Muscle of arm (tissue), 12 donors: ENCODE data around the gene ARHGAP45. TPM values are rescaled to one million over a fixed set of nuclear protein-coding genes. Genes with fewer than 3 reads are reported as not detected.
"Not testable (repeated sequence)": the region's sequence is repeated elsewhere in the genome, so short reads cannot be mapped to it uniquely, and the experiment has no call there.

Experiments used
- DNase-seq: peaks from one replicate; pipeline ENCODE4 v3.0.0-alpha.2; 2013
- polyA plus RNA-seq, 12 donors: library from polyadenylated mRNA; unstranded; fragments of 120-200 nt; gene quantifications; one replicate each; pipeline ENCODE4 v1.2.1, GENCODE V29; 2013; ENCODE audit not compliant: insufficient read length in 12 of 12

Gene ARHGAP45
- polyA plus RNA-seq, 12 donors, result 6.0 to 26.0 (median 8.1) TPM; not detected in 1

DNA sequence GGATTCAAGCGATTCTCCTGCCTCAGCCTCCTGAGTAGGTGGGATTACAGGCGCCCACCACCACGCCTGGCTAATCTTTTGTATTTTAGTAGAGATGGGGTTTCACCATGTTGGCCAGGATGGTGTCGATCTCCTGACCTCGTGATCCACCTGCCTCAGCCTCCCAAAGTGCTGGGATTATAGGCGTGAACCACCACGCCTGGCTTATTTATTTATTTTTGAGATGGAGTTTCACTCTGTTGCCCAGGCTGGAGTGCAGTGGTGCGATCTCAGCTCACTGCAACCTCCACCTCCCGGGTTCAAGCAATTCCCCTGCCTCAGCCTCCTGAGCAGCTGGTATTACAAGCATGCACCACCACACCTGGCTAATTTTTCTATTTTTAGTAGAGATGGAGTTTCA, 47.8 kb downstream of the ARHGAP45 start:
- DNase-seq, result not testable (repeated sequence)

DNA sequence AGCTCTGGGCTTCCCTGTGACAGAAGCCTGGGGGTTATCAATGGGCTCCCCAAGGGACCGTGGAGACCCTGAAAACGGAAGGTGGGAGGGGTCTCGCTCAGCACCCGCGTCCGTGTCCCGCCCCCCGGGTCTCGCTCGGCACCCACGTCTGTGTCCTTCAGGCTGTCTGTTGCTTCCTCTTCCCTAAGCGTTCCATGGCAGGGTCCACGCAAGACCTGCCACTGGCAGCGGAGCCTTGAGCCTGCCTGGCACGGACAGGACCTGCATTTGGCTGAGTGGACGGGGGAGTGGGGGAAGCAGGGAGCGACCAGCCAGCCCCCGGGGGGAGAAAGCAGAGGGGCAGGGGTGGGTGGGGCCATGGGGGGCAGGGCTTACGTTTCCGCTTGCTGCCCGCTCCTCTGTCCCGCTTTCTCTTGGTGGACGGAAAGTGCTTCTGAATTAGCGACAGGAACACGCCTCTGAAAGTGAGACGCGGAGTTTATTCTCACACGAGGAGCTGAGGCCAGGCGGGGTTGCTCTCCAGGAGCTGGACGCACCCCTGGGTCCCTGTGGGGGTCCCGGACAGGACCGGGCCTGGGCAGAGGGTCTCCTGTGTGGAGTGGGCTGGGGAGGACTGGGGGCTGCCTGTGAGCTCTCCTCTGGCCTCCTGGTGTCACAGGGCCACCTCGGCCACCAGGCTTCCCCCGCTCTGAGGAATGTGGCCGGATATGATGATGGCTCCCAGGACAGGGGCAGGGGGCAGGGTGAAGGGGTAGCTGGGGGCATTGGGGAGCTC, 48.9 kb downstream of the ARHGAP45 start:
- DNase-seq, result no peak

DNA sequence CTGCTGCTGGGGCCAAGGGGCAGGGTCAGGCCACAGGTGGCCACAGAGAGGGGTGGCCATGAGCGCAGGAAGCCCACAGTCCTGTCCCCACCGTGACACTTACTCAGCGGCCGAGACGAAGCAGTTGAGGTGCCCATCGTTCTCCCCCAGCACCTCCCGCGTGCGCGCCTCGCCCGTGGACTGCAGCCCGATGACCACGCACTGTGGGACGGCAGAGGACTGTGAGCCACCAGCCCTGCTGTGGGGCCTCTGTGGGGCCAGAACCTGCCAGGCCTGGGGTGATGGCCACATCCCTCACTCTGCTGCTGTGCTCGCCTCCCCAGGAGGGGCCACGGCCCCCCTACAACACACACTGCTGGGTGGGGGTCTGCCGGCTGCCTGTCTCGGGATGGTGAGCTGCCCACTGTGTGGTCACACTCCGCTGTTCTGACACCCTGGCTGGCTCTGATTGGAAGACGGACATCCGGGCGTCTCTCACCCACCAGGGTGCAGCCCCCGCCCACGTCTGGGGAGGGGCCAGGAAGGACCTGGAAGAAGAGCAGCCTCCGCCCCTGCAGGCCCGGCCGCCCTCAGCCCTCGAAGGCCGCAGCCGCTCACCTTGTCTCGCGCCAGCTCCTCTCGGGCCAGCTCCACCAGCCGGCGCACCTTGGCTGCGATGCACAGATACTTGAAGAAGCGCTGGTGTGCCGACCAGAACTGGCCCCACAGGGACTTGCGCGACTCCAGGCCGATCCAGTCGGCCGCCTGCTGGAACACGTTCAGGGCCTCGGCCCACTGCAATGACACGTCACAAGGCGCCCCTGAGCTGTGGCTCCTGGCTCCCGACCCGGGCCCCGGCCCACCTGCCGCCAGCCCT, 50.0 kb downstream of the ARHGAP45 start:
- DNase-seq, result no peak

DNA sequence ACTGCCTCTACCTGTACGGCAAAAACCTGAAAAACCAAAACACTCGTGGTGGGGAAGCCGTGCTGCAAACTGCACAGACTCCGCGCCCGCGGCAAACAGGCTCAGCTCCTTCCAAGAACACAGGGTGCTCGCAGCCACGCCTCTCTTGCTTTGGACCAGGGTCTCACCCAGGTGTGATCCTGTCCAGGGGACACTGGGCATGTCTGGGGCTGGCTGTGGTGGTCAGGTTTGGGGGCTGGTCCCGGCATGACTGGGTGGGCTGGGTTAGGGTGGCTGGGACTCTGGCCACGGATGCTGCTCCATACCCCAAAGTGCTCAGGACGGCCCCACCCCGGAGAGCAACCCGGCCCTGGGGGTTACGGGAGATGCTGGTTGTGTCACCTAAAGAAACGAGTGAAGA, 50.7 kb downstream of the ARHGAP45 start:
- DNase-seq, result no peak

DNA sequence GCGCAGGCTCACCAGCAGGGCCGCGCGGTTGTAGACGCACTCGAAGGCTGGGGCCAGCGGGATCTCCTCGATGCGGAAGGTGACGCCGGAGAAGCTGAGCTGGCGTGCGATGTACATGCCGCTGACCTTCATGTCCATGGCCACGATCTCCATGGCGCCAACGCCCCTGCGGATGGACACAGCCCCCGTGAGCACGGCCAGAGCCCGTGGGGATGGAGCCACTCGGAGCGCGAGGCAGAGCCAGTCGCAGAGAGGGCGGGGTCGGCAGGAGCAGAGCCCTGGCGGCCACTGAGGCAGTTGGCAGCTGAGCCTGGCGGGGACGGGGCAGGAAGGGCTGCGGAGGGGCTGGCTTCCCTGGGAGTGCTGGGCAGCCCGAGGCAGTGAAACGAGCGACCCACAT, 52.0 kb downstream of the ARHGAP45 start:
- no peak for DNase-seq

DNA sequence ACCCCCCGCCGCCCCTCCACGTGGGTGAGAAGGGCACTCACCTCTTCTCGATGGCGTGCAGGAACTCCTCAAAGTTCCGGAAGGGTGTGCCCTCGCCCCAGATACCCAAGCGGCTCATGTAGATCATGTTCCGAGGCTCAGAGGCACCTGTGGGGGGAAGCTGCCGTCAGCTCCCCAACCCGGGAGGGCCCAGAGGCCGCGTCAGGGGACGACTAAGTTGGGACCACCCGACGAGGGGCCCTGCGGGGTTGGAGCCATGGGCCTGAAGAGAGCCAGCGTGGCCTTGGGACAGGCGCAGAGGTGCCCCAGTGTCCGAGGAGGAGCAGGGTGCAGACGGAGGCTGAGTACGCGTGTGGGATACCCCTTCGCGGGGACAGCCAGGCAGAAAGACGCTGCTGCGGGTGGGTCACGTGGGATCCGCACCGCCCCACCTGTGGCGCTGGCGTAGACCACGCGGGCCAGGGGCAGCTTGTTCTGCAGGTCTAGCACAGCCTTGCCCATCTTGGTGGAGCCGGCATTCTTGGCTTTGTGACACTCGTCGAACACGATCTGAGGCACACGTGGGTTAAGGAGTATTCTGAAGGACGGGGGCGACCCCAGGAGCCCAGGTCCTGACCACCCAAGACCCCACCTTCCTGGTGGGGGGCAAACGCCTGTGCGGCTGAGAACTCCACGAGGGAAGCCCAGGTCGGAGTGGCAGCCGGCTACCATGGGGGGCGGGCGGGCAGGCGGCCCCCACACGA, 52.7 kb downstream of the ARHGAP45 start:
- DNase-seq, result no peak

DNA sequence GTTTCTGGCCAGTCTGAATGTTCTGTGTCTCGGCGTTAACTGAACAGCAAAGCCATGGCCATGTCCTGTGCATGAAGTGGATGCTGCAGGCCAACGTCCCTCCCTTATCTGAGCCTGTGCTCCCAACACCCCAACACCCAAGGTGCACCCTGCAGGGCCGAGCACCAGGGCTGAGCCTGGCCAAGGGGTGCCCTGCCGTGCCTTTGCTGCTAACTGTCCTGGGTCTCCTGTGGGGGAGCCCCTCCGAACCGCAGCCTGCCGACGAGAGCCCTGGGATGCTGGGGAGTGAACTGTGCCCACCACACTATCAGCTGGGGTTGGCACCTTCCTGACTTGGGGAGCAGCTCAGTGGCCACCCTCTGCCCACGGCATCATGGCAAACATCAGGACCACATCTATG, 54.4 kb downstream of the ARHGAP45 start:
- DNase-seq, result no peak

DNA sequence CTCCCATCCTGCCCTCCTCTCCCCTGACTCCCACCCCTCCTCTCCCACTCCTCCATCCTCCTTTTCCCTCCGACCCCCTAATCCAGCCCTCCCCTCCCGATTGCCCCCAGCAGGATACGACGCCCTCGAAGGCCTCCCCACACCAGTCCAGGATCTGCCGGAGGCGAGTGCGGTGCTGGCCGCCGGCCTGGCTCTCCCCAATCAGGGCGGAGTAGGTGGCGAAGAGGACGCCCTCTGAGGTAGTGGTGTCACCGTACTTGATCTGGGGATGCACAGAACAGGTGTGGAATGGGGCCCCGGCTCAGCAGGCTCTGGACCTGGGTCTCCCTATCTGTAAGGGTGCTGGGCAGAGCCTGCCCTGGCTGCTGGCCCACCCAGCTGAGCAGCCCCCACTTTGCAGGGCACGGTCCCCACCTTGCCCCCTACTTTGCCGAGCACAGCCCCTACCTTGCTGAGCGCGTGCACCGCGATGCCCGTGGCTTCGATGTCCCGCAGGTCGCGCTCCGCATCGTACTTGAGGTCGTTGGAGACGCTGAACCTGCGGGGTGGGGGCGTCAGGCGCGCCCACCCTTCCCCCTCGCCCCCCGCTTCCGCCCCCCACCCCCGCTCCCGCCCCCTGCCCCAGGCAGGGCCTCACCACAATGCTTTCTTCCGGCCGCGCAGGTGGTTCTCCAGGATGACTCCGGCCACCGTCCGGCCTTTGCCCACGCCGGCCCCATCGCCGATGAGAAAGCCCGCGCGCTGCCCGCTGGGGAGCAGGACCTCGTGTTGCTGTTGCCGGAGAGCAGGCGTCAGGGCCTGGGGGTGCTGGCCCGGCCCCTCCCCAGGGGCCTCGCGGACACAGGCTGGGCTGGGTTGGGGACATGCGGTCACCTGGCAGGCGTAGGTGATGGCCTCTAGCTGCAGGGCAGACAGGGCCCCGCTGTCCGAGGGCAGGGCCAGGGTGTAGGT, 55.3 kb downstream of the ARHGAP45 start:
- no peak for DNase-seq

DNA sequence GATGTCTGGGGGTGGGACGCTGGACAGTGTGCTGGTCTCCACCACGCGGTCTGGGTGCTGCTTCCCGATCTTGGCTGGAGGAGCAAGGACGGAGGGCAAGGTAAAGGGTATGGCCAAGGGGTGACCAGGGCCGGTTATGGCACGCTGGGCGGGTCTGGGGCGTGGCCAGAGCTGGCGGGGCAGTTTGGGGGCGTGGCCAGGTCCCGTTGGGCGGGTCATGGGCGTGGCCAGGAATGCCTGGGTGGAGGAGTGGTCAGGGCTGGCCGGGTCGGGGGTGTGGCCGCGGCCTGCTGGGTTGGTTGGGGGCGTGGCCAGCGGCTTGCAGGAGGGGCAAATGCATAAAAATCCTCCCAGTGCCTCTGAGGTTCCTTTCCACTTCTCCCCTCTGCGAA, 56.0 kb downstream of the ARHGAP45 start:
- DNase-seq, result no peak

DNA sequence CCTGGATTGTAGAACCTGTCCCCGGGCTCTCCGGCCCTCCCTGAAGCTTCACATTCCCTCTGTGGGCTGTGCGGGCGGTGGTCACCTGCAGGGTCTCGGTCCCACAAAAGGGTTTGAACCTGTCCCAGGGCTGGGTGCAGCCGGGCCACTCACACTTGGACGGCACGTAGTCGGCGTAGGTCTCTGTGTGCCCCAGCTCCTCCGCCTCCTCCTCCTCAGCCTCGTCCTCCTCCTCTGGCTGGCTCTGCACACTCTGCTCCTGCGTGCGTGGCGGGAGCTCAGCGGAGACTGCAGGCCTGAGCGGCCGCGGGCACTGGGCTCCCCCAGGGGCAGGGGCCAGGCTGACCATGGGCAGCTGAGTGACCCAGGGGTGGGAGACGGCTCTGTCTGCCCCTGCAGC, 56.4 kb downstream of the ARHGAP45 start:
- no peak for DNase-seq

DNA sequence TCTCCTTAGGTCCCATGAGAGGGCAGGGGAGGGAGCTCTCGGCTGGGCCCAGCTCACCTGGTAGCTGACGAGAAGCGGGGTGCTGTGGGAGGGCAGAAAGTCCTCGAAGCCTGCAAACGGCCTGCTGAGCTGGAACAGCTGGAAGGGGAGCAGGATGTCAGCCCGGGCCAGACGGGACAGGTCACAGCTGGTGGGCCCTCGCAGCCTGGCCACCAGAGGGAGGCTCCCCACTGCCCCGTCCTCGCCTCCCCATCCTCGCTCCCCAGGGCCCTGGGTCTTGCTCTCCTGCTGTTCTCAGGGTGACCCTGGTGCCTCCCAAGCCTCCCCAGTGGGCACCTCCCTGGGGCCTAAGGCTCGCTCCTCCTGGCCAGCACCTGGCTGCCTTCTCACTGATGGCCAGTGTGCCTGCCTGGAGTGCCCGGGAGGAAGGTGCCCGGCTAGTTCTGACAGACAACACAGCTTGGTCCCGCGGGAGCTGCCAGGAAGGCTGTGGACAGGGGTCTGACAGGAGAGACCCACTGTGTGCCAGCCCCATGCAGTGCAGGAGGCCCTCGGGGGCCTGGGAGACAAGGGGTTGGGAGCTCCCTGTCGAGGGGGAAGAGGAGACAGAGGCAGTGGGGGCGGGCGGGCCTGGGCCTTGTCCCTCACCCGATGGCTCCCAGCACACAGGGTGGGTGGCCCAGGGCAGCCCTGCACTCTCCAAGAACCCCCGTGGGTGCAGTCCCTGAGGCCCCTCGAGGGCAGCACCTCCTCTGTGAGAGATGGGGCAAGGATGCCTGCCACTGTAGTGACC, 57.1 kb downstream of the ARHGAP45 start:
- DNase-seq, result no peak

DNA sequence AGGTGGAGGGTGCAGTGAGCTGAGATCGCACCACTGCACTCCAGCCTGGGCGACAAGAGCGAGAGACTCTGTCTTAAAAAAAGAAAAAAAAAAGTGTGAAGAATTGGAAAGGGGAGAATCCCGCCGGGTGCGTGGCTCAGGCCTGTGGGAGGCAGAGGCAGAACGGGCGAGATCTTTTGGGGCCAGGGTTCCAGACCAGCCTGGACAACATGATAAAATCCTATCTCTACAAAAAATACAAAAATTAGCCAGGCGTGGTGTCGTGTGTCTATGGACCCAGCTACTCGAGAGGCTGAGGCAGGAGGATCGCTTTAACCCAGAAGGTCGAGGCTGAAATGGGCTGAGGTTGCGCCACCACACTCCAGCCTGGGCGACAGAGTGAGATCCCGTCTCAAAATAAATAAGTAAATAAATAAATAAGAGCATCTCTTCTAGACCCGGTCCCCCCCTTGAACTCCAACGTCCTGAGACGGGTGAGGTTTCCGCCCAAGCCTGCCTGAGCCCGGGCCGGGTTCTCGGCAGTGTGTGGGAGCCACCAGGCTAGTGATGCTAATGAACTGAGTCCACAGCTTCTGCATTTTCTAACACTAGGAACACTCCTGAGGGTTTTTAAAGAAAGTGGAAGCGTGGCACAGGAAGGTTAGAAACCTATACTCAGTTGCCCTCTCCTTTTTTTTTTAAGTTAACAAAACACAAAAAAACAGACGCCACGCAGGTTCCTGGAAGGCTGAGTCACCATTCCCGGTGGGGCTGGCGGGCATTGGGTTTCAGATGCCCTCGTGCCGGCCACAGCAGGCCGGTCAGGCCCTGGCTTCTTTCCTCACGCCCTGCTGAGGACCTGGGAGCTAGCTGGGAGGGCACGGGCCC, 58.9 kb downstream of the ARHGAP45 start:
- DNase-seq, result no peak

DNA sequence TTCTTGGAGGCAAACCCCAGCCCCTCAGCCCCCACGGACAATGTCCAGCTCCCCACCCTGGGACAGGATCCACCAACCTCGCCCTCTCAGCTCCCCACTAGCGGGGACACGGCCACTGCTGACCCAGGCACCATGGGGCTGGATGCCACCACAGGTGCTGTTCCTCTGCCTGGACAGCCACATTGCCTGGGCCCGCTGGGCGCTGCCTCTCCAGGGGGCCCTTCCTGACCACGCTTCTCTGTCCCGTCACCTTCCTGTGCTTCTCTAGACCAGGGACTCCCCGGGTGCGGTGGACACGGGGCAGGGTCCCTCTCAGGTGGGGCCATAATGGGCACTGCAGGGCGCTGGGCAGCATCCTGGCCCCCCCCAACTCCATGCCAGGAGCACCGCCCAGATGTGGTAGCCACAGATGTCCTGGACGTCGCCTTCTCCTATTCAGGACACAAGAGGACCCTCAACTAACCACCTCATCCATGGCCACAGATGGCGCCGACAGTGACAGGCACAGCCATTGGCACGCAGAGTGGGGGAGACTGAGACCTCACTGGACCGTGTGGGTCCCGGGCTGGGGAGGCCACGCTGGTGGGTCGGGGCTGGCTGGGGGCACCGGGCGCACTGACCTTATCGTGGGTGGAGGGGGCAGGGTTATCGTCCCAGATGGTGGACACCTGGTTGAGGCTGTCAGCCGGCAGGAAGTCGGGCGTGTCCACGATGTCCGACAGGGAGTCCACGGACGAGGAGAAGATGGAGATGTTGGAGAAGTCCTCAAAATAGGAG, 60.2 kb downstream of the ARHGAP45 start:
- DNase-seq, result no peak

DNA sequence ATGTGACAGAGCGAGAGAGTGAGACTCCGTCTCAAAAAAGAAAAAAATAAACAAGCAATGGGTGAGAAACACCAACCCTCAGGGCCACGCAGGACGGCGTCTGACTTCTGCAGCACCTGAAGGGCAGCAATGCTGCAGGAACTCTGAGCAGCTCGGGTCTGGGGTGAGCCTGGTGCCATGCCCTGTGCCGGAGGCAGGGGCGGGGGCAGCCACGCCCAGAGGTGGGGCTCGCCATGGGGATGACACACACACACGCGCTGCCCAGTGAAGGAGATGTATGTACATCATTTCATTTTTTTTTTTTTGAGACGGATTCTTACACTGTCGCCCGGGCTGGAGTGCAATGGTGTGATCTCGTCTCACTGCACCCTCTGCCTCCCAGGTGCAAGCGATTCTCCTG, 61.1 kb downstream of the ARHGAP45 start:
- DNase-seq, result no peak

DNA sequence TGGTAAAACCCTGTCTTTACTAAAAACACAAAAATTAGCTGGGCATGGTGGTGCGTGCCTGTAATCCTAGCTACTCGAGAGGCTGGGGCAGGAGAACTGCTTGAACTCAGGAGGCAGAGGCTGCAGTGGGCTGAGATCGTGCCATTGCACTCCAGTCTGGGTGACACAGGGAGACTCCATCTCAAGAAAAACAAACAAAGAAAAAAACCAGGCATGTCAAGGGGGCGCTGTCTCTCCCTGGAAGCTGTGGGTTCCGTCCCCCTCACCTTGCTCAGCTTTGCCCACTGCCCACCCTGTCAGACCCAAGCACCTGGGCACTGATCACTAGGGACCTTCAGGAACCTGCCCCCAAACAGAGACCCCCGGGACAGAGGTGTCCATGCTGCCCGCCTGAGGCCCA, 62.1 kb downstream of the ARHGAP45 start:
- not testable (repeated sequence) for DNase-seq

DNA sequence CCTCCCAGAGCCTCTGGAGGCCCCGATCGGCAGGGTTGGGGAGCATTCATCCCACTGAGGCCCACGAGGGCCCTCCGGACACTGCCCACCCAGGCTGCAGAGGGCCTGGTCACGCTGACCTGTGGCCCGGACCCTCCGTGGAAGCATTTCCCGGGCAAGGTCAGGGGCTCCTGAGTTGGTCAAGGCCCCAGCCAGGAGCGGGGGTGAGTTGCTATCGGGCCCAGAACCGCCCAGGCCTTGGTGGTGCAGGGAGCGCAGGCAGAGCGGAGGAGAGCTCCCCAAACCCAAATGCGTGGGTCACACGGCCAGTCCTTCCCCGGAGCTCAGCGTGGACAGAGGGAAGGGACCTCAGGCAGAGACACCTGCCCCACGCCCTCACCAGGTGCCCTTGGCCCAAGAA, 62.6 kb downstream of the ARHGAP45 start:
- DNase-seq, result no peak

DNA sequence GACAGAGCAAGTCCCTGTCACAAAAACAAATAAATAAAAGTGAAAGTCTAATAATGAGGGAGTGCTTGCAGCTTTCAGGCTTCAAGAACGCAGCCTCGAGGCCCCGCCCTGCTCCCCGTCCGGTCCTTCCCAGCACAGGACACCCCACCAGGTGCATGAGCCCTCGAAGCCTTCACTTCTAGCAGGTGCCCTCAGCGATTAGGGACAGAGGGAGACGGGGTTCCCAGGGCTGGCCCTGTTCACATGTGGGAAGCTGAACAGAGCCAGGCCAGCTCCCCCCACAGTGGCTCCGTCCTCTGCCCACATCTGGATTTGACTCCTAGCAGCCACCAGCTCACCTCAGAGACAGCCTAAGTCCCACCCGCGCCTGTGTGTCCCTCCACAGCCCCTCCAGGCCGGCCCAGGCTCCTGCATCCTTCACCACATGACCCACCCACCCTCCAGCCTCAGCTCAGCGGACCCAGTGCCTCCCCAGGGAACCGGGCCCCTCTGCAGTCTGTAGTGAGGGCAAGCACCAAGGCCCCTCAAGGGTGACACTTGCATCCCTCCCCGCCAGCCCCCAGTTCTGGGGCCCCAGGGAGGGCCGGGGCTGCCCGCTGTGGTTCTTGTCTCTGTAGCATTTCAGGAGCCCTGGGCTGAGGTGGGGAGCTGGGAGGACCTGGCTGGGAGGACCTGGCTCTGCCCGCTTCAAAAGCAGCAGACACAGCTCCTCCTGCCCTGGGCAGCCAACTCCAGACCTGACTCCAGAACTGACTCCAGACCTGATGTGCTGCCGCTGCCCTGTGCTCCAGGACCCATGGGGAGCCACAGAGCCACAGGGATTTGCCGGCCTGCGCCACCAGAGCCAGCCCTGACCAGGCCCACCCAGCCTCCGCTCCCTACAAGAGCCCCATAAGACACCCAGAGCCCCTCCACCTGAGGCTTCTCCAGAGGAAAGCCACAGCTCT, 64.1 kb downstream of the ARHGAP45 start:
- DNase-seq, result no peak
